ENCODE data around the gene HMHB1. TPM values are rescaled to one million over a fixed set of nuclear protein-coding genes. Genes with fewer than 3 reads are reported as not detected.

HMHB1 gene
- polyA plus RNA-seq (ENCODE audit: insufficient read length in 4 of 4): not detected

DNA sequence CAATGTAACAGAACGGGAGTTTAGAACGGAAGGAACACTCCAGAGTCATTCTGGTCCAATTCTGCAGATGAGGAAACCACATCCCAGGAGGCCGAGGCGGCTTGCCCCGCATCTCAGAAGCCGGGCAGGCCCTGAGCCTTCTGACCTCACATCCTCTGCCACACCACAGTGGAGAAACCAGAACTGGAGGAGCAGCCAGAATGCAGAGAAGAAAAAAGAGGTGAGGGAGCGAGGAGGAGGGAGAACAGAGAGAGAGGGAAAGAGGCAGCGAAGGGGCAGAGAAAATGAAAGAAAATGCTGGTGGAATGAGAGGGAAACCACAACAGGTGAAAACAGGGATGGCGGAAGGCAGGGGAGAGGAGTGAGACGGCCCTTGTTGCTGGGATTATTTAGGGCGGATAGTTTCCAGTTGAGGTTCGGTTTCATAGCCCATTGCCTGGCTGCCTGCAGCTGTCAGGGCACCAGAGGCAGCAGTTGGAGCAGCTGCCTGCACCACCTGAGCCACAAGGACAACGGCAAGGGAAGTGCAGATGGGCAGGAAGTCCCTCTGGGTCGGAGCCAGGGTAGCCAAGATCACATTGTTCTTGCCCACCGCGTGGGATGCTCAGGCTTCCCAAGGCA is at the start of gene HMHB1:
Gene HMHB1, plus strand, starts transcription at position 77 of the 621 bp plus-strand sequence.
- no peak for DNase-seq (ENCODE audit: low read depth in 4 of 4, low spot score in 3 of 4)

DNA sequence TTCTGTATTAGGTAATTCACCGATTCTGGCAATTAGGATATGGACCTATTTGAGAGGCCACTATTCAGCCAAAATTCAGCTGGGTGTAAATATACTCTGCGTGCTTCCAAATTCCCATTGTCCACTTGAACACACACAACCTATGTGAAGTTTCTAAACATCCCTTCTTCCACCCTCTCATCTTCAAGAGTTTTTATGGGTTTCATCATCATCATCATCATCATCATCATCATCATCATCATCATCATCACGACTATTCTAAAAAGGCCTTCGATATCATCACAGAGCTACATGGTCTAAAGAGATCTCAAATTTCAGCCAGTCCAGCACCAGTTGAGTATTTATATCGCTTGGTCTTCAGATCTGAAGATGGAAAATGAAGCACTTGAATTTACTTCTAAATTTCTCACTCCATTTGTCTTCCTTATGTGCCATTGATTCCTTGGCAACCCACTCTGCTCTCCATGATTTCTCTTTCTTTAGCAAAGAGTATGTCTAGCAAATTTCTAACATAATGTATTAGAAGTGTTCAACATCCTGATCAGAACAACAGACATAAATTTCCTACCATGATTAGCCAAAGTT is 49.2 kb upstream of the HMHB1 start:
- no peak for DNase-seq (ENCODE audit: low read depth in 4 of 4, low spot score in 3 of 4)

DNA sequence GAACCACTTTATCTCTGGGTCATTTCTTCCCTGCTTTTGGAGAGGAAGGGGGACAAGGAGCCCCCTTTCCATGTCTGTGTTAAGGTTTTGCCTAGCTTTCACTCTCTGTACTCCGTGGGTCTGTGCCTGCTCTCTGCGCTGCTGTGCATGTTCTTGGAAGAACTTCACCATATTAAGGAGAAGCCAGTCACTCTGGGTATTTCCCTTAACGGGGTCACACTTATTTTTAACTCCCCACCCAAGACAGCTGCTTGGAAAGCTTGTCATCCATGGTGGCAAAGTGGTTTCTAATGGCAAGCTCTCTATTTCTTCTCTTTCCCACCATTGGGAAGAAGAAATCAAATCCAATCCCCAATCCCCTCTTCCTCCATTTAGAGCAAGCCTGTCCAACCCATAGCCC is 44.8 kb upstream of the HMHB1 start:
- DNase-seq (ENCODE audit: low read depth in 4 of 4, low spot score in 3 of 4): no peak

DNA sequence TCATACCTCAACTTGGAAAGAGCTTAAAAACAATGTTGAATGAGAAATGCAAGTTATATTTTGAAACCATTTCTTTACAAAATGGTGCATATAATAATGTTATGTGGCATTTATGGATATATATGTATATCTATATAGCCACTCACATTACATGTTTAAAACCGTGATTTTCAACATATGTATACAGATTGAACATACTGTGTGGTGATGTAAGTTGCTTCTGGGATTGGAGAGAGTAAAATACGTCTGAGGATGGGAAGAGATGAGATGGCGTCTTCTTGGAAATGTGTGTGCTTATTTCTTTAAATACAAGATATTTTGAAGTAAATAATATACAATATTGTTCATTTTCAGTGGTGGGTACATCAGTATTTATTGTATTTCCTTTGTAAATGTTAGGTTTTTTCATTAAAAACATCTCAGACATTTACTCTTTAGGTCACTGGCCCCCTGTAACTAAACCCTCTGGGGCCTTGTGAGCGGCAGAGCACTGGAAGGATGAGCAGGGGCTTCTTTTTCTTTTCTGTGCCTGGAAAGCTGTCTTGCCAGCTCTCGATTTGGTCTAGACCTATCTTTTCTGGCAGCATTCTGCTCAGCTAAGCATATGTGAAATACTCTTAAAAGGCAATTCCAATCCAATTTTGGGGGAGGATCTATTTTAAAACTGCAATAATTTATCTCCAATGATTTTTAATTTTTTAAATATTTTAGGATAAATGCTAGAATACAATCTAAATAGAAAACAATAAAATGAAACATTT is 42.8 kb upstream of the HMHB1 start:
- no peak for DNase-seq (ENCODE audit: low read depth in 4 of 4, low spot score in 3 of 4)

DNA sequence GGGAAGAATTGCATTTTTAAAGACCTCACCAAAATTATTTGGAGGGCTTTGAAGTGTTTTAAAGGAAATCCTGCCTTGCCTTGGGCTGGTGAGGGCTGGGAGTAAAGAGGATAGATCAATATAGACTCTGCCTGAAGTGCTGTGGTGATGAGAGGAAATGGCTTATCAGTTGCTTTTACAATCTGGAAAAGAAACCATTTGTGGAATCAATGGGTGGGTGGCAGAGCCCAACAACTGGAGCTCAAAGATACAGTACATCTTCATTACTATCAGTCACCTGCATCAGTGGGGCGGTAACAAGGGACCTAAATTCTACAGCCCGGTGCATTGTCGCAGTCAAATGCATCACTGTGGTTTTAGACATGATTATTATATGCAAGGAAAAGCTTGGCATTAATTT is 41.5 kb upstream of the HMHB1 start:
- no peak for DNase-seq (ENCODE audit: low read depth in 4 of 4, low spot score in 3 of 4)

DNA sequence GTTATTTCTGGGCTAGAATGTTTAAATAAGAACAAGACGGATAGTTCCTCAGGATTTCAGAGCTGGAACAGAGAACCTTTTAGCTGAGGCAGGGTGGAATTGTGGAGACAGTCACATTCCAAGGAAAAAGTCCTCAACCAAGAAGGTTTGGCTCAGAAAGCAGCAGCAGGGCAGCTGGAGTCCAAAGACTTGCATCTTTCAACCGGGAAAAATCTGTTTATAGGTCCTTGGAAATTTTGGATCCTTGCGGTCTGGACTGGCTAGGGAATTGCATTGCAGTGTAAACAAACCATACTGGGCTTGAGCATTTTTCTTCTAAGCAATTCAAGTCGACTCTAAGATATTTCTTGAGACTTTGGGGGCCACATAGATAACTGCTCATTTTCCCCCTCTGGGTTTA is 40.8 kb upstream of the HMHB1 start:
- DNase-seq (ENCODE audit: low read depth in 4 of 4, low spot score in 3 of 4): no peak

DNA sequence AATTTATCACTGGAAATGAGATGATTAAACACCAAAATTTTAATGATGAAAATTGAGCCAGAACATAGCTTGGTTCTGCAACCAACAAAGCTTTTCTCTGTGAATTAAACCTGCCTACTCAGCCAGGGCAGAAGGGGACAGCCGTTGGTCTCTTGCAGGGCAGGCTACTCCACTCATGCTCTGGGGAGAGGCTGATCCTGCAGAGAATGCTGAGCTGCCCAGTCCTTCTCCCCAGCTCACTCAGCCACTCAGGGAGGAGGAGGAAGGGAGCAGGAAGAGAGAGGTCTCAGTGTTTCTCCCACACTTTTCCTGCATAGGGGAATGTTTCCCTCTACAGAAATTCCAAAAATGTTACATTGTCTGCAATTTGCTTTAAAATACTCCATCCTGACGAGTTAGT is 40.4 kb upstream of the HMHB1 start:
- no peak for DNase-seq (ENCODE audit: low read depth in 4 of 4, low spot score in 3 of 4)

DNA sequence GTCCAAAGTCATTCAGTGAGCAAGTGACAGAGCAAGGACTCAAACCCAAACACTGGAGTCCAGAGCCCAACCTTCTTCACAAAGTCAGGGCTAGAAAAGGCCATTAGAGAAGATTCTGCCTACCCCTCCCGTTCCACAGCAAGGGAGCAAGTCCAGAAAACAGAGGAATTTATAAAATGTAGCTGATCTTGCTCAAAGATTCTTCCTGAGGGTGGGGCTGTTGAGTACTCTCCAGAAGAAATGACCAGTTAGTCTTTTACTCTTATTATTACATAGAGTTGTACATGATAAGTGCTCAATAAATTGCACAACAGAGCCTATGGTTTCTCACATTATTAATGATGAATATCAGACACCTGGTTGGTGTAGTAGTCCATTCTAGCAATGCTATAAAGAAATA is 39.3 kb upstream of the HMHB1 start:
- DNase-seq (ENCODE audit: low read depth in 4 of 4, low spot score in 3 of 4): no peak

DNA sequence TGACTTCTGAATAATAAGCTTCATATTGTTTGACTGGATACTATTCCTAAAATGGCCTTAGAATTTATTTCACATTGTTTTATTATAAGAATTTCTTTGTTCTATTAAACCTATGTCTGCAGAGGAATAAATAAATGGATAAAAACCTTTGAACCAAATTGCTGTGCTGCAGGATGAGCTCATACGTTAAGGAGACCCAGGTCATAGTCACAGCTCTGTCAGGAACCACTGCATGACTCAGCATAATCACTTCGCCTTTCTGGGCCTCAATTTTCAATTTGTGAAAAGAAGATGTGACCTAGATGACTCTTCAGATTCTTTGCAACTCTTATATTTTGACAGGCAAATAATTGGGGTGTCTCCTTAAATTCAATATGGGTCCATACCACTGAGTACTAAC is 36.7 kb upstream of the HMHB1 start:
- DNase-seq (ENCODE audit: low read depth in 4 of 4, low spot score in 3 of 4): no peak

DNA sequence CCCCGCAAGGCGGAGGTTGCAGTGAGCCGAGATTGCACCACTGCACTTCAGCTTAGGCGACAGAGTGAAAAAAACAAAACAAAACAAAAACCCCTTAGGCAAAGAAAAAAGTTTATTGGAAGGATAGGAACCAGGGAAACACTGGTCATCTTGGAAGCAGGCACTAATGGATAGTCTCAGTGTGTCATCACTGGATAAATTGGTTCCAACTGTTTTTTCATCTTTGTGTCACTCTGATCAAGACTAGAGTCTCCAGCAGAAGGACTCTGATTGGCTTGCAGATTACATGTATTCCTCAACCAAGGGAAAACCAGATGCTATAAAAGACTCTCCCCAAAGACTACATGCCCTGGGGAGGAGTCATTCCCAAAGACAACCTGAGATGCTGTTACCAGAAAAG is 35.0 kb upstream of the HMHB1 start:
- DNase-seq (ENCODE audit: low read depth in 4 of 4, low spot score in 3 of 4): no peak

DNA sequence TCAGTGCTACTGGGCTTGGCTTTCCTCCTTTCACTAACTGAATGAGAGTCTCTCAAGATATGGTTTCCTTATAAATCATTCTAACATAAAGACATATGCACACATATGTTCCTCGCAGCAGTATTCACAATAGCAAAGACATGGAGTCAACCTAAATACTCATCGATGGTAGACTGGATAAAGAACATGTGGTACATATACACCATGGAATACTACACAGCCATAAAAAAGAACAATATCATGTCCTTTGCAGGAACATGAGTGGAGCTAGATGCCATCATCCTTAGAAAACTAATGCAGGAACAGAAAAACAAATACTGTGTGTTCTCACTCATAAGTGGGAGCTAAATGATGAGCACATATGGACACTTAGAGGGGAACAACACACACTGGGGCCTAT is 32.5 kb upstream of the HMHB1 start:
- no peak for DNase-seq (ENCODE audit: low read depth in 4 of 4, low spot score in 3 of 4)

DNA sequence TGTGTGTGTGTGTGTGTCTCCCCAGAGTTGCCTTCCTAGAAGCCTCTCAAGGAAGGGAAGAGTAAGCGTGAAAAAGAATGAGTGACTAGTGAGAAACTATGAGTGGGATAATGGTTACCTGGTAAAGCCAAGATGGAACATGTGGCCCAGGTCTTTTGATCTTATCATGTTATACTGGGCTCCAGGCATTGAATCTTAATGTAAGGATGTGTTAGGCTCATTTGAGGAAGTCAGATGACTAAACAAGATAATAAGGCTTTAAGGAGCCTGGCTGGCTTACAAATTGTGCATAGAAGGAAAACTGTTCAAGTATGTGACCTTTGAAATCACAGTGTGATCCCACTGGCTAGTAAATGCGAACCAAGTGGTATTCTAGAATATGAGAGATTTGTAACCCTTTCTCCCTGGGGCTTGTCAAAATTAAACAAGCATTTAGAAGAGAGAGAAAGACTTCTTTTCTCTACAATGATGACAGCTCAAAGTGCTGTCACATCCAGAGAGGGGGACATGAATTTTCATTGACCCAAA is 29.9 kb upstream of the HMHB1 start:
- DNase-seq (ENCODE audit: low read depth in 4 of 4, low spot score in 3 of 4): no peak

DNA sequence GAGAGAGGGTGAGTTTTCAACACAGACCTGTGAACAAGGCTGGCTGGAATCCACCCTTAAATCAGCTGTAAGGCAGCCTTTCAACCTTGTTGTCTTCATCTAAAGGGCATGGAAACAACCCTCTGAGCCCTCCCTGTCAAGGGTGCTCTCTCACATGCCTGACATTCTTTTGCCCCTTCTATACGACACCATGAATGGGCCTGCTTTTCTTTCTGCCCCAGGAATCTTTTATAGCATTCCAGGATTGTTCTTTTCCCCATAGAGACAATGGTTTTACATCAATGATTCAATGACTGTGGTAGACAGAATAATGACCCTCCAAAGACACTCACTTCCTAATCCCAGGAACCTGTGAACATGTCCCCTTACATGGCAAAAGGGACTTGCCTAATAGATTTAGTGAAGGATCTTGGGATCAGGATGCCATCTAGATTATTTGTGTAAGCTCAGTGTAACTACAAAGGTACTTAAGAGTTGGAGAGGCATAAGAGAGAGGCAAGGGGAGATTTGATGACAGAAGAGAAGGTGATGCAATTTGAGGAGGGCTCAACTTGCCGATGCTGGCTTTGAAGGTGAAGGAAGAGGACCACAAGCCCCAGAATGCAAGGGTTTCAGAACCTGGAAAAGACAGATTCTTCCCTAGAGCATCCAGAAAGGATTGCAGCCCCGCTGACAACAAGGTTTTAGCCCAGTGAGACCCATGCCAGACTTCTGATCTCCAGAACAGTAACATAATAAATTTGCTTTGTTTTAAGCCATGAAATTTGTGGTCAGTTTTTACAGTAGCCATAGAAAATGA is 29.2 kb upstream of the HMHB1 start:
- no peak for DNase-seq (ENCODE audit: low read depth in 4 of 4, low spot score in 3 of 4)

DNA sequence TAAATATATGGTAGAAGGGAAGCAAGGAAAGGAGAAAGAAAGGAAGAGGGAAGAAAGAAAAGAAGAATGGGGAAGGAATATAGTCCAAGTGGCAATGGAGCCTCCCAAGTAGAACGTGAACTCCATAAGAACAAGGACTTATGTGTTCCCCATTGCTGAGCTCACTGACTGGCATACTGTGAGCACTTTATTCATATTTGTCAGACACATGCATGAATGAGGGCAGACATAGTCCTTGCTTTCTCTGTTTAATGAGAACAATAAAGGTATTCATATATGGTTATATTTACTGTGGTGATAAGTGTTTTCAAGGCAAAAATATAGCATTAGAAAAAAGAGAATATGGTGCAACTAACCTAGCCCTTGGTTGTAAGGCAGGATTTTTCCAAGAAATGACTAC is 23.6 kb upstream of the HMHB1 start:
- DNase-seq (ENCODE audit: low read depth in 4 of 4, low spot score in 3 of 4): no peak

DNA sequence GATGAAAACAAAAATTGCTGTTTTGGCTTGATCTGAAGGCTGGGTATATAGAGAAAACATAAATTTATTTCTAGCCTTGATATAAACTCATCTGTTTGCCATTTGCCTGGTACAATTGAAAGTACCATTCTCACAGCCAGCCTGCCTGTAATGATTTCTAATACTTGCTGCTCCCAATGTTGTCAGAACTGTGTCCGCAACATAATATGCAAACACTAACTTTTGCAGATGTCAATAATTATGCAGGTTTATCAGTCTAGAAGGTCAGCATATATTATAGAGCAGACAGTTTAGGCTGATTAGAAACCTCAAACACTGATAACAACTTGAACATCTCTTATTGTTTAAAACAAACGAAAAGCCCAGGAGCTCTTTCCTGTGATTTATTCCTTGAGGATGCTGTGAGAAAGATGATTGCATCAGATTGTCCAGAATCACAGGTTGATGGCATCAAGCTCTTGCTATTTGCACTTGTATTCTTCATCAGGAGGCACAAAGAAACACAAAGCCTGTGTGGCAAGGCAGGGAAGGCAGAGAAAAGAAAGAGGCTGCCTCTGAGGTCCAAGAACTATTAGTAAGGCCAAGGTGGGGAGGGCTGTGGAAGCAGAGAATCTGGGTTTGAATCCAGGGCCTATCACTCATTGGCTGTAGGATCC is 21.4 kb upstream of the HMHB1 start:
- no peak for DNase-seq (ENCODE audit: low read depth in 4 of 4, low spot score in 3 of 4)

DNA sequence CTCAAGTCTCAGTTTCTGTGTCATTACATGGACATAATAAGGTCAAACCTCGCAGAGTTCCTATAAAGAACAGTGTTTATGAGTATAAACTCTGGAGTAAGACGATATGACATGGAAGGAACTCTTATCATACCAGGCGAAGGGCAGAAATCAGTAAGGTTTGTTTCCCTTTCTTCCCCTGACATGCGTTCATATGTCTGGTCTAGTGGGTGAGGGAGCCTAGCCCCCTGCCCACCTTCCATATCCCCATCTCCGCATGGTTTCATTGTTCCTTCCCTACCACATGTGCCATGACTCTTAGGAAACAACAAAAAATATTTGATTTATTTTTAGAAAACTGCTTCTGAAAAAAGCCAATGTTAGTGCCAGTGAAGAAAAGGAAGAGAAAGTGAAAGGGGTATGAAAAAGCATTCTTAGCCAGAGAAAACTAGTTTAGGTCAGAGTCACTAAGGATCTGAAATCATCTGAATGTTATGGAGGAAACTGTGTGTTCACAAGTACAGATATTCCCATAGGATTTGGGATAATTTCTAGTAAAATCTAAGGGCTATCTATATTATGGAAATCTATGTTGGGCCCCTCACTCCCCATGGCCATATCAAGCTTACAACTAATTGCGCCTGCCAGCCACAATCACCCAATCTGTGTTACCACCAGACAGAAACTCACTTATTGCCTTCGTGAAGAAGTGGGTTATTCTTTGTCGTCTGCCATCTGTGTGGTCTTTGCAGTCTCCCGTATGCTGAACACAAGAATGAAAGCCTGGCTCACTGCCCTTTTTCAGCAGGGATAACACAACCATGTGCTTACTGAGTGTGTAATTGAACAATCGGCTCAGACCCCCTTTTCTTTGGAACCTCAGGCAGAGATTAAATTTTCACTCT is 19.9 kb upstream of the HMHB1 start:
- no peak for DNase-seq (ENCODE audit: low read depth in 4 of 4, low spot score in 3 of 4)

DNA sequence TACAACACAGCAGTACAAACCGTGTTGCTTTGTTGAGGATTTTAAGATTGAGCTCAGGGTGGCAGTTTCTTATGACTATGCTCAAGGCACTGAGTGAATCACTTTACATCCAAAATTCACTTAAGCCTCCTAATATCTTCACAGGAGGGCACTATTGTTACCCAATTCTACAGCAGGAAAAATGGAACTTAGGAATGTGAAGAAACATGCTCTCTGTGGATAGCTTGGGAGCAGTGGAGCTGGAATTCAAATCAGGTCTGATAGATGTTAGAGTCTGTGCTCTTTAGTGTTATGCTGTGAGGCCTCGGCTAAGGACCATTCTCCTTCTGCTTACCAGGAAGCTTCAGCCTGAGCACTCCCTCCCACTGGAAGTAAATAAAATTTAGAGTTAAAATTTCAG is 18.7 kb upstream of the HMHB1 start:
- DNase-seq (ENCODE audit: low read depth in 4 of 4, low spot score in 3 of 4): no peak

DNA sequence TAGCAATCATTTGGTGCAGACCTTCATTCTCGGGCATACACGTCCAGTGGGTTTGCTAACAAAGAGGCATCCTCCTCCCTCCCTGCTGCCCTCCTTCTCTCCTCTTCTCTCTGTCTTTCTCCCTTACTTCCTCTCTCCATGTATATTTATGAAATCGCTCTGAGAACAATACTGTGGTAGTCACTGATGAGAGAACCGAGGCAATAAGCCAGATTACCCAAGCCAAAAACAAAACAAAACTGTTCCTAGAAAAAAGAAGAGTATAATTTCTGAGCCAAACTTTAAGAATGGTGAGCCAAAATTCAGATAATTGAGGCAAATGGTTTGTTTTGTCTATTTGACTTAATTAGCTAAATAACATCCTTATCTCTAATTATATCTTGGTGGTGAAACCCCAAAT is 15.8 kb upstream of the HMHB1 start:
- DNase-seq (ENCODE audit: low read depth in 4 of 4, low spot score in 3 of 4): no peak

DNA sequence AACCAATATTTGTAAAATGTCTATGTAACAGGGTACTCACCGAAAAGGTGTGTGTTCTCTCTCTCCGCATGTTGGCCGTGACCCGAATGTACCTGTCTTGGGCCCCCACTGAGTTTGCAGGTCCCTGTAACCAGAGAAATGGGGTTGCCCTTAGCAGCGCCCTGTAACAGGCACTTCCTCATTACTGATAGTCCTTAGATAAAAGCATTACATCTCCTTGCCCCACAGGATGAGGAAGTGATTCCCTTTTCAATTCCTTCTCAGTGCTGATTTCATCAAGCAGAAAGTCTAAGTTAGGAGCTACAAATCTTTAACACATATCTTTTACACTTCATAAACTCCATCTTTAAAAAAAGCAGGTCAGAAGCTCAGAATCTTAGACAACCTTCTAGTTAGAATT is 15.2 kb upstream of the HMHB1 start:
- DNase-seq (ENCODE audit: low read depth in 4 of 4, low spot score in 3 of 4): no peak

DNA sequence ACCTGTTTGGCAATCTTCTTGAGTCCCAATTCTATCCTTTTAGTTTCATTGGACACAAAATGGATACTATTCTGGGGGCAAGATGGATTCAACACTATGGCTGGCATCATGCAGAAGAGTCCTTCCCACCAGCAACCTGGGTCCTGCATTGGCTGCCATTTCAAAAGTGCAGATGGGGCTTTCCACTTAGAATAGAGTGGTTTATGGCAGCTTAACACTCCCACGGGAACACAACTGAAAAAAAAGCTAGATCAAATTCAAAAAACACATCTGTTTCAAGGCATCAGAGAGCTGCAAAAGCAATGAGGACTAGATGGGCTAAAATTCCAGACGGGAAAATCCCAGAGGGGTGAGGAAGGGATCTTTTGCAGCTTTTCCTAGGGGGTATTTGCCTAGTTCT is 11.2 kb upstream of the HMHB1 start:
- no peak for DNase-seq (ENCODE audit: low read depth in 4 of 4, low spot score in 3 of 4)

All from right renal pelvis (tissue), 4 donors.